ENCODE data around the gene FAM47E.

Gene FAM47E

DNA sequence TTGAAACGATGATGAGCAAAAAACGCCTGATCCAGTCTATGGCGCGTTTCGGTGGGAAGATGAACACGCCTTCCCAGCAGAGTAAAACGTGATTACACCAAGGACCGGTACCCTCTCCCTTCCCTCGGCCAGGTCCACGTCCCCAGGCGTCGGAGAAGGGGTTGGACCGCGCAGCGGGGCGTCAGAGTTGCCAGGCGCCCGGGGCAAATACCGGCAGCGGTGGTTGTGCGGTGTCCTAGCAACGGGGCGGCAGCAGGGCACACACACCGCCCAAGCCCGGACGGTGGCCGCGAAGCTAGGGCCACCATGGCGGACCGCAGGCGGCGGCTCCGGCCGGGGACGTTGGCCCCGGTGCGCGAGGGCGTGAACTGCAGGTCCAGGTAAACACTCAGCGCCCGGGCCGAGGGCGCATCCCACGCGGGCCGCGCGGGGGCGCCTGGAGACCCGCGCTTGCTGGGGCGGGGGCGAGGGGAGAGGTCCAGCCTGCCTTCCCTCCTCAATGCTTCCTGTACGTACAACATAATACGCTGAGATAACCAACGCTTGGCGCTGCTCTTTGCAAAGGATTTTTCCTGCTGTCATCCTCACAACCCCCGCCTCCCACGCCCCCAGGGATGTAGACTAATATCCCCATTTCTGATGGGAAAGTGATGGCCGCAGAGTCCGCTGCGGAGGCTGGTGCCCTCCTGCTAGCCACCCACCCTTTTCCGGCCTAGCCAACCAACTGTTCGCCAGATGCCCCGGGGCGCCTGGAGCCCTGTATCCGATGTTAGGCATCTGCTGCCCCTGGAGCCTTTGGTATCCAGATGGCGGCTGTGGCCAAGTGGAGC, at the start of gene FAM47E:
Gene FAM47E, plus strand, starts transcription at position 281 of the 830 bp plus-strand sequence. Its CDS starts 26 bp downstream, at position 307.
- Histone ChIP-seq H3K27me3 (ENCODE audit: insufficient read depth, low read depth) (no peaks in the 10 kb centered on the region), H3K79me2 (ENCODE audit: insufficient read depth, low read depth) (no peaks in the 10 kb centered on the region), H3K4me2 (peak within 1 kb of the TSS; percentile 93), H3K4me3 (IDR thresholded peaks at IDR 0.05; ENCODE audit: insufficient read depth, low read depth, low read length) (peak within 1 kb of the TSS; percentile 97), H4K20me1 (ENCODE audit: insufficient read depth) (no peaks in the 10 kb centered on the region), H3K36me3 (ENCODE audit: insufficient read depth) (no peaks in the 10 kb centered on the region), H2AFZ (ENCODE audit: low read depth) (peak within 1 kb of the TSS; percentile 88), H3K27ac (peak within 1 kb of the TSS; percentile 41; the same call in 1 of the 2 replicates), H3K4me1 (ENCODE audit: low read depth, poor library complexity, severe bottlenecking) (peaks cover 20% of the 10 kb centered on the region), H3K9ac (peak within 1 kb of the TSS; percentile 54)
- TF ChIP-seq, protein P1, sequence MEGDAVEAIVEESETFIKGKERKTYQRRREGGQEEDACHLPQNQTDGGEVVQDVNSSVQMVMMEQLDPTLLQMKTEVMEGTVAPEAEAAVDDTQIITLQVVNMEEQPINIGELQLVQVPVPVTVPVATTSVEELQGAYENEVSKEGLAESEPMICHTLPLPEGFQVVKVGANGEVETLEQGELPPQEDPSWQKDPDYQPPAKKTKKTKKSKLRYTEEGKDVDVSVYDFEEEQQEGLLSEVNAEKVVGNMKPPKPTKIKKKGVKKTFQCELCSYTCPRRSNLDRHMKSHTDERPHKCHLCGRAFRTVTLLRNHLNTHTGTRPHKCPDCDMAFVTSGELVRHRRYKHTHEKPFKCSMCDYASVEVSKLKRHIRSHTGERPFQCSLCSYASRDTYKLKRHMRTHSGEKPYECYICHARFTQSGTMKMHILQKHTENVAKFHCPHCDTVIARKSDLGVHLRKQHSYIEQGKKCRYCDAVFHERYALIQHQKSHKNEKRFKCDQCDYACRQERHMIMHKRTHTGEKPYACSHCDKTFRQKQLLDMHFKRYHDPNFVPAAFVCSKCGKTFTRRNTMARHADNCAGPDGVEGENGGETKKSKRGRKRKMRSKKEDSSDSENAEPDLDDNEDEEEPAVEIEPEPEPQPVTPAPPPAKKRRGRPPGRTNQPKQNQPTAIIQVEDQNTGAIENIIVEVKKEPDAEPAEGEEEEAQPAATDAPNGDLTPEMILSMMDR (conservative IDR thresholded peaks at IDR 0.05; ENCODE audit: low read depth, low read length), result peak; percentile 65; the same call in 1 of the 2 replicates

DNA sequence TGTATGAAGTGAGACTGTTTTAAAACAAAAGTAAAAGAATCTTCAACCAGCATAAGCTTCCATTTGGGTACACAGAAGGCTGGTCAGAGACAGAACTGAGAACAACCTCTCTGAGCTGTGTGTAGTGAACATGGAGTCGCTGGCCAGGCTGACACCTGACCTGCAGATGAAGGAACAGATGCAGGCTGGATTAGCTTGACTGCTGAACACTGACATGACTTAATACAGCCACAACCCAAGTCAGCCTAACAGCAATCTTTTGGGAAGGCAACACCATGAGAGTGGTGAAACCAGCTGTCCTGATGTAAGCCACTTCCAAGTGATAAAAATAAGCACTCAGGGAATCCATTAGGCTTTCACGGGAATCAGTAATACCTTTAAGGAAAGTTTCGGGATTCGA, 48.0 kb upstream of the FAM47E start:
- TF ChIP-seq, protein P1 (conservative IDR thresholded peaks at IDR 0.05; ENCODE audit: low read depth, low read length), result no peak
- Histone ChIP-seq H3K27me3 (ENCODE audit: insufficient read depth, low read depth) (no peaks in the 10 kb centered on the region), H2AFZ (ENCODE audit: low read depth) (no peak overlapping the region), H3K4me2 (peak overlapping the region; percentile 91), H3K27ac (peak overlapping the region; percentile 95), H3K79me2 (ENCODE audit: insufficient read depth, low read depth) (peaks cover 74% of the 10 kb centered on the region), H3K4me1 (ENCODE audit: low read depth, poor library complexity, severe bottlenecking) (peaks cover 96% of the 10 kb centered on the region), H4K20me1 (ENCODE audit: insufficient read depth) (no peaks in the 10 kb centered on the region), H3K36me3 (ENCODE audit: insufficient read depth) (no peaks in the 10 kb centered on the region), H3K4me3 (IDR thresholded peaks at IDR 0.05; ENCODE audit: insufficient read depth, low read depth, low read length) (no peak overlapping the region), H3K9ac (no peak overlapping the region; the same call in 1 of the 2 replicates)

- Histone ChIP-seq H2AFZ (ENCODE audit: low read depth) (no peak overlapping the region), H3K79me2 (ENCODE audit: insufficient read depth, low read depth) (peaks cover 88% of the 10 kb centered on the region), H3K27me3 (ENCODE audit: insufficient read depth, low read depth) (no peaks in the 10 kb centered on the region), H3K9ac (no peak overlapping the region), H3K36me3 (ENCODE audit: insufficient read depth) (no peaks in the 10 kb centered on the region), H3K4me2 (peak overlapping the region; percentile 91; the same call in 1 of the 2 replicates), H3K4me1 (ENCODE audit: low read depth, poor library complexity, severe bottlenecking) (peaks cover 100% of the 10 kb centered on the region), H3K27ac (peak overlapping the region; percentile 95; the same call in 1 of the 2 replicates), H4K20me1 (ENCODE audit: insufficient read depth) (no peaks in the 10 kb centered on the region), H3K4me3 (IDR thresholded peaks at IDR 0.05; ENCODE audit: insufficient read depth, low read depth, low read length) (no peak overlapping the region)
- TF ChIP-seq, protein P1 (conservative IDR thresholded peaks at IDR 0.05; ENCODE audit: low read depth, low read length), result no peak
Measured at GRCh38 chr4:76204936-76205335, 46.6 kb upstream of the FAM47E start.

DNA sequence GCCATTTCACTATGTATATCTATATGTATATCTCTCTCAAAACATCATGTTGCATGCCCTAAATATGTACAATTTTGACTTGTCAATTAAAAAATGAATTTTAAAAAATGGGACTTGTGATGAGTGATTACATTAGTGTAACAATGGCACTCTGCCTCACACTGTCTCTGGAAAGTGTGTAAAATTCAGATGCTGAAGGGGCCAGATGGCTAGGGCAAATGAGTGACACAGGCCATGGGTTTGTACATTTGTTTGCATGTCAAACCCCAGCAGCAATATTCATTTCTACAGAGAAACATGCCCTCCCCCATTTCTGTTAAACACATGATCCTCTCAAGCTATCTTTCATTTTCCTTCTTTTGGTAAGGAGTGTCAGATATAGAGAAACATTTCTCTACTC, 46.0 kb upstream of the FAM47E start:
- Histone ChIP-seq H3K27me3 (ENCODE audit: insufficient read depth, low read depth) (no peaks in the 10 kb centered on the region), H3K27ac (peak overlapping the region; percentile 9; the same call in 1 of the 2 replicates), H3K9ac (no peak overlapping the region), H3K4me2 (peak overlapping the region; percentile 91; the same call in 1 of the 2 replicates), H3K79me2 (ENCODE audit: insufficient read depth, low read depth) (peaks cover 94% of the 10 kb centered on the region), H3K4me1 (ENCODE audit: low read depth, poor library complexity, severe bottlenecking) (peaks cover 100% of the 10 kb centered on the region), H4K20me1 (ENCODE audit: insufficient read depth) (no peaks in the 10 kb centered on the region), H3K36me3 (ENCODE audit: insufficient read depth) (no peaks in the 10 kb centered on the region), H2AFZ (ENCODE audit: low read depth) (no peak overlapping the region), H3K4me3 (IDR thresholded peaks at IDR 0.05; ENCODE audit: insufficient read depth, low read depth, low read length) (no peak overlapping the region)
- TF ChIP-seq, protein P1 (conservative IDR thresholded peaks at IDR 0.05; ENCODE audit: low read depth, low read length), result no peak

Data from KMS-11 (cell line).